HG02852 (cell line): ENCODE measurements around the gene CCDC12.

ENCODE experiments used
- ATAC-seq: cut with Tn5 transposase; IDR thresholded peaks from one replicate; pipeline ENCODE4 v1.9.1; 2021; ENCODE audit warnings: mild to moderate bottlenecking, moderate library complexity; ENCODE audit not compliant: unreplicated experiment

The CCDC12 gene

DNA sequence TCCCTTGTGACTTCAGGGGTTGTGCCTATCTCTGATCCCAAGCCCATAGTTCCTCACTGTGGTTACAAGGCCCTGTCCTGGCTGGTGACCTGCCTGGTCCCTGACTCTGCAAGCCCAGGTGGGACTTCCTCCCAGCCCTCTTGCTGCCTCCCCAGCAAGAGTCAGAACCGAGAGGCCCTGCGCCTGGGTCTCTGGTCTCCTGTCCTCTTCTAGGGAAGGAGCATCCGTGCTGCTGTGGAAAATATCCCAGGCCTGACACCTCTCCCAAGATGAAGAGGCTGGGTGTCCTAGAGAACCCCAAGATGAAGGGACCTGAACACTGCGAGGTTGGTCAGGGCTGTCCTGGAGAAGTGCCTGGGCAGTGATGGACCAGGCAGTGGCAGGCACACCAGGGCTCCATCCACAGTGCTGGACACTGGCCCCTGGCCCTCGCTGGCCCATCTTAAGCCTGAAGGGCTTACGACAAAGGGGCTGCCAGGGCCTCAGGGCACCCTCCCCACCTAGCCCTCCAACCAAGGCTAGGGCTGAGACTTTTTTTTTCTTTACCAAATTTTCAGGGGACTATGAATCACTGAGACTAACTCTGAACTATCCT is 66.3 kb downstream of the CCDC12 start:
- ATAC-seq, result no peak

DNA sequence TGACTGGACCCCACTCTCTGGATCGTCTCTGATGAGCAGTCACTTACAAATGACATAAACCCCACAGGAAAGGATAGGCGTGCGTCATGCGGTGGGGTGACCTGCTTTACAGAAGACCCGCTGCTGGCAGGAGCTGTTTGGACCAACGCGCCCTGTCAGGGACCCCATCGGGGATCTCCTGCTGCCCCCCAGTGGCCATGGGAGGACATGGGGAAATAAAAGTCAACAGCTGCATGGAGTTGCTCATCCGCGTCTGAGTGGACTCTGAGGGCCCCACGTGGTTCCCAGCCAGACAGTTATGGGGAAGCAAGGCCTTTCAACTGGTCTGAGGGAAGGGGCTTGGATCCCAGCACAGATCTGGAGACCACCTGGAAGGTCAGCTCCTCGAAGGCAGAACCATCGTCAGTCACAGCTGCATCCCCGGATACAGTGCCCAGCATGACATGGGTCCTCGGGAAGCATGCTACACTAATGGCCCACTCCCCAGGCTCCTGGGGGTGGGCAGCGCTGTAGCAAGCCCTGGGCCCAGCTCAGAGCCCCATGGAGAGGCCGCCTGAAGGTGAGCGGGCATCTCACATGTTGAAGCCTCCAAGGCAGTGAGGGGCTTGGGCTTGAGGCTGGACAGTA is 66.9 kb downstream of the CCDC12 start:
- ATAC-seq, result no peak

DNA sequence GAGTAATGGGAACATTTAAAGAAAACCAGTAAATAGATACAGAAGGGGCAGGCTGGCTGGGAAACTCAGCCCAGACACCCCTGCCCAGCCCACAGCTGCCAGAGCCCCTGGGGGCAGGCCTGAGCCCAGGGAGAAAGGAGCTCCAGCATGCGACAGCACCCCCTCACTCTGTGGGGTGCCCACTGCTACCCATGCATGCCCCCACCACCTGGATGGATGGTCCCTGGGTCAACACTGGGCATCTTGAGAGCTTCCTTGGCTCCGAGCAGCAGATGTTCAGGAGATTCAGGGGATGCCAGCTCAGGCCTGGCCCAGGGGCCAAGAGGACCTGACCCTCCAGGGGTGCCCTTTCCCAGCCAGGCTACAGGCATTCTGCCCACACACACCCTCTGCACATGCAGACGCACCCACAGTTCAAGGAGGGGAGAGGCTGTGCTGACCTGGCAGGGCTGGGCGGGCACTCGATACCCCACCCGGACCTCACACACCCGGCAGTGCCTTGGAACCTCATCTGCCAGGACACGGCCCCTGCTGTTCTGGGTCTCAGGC is 67.5 kb downstream of the CCDC12 start:
- ATAC-seq, result no peak

DNA sequence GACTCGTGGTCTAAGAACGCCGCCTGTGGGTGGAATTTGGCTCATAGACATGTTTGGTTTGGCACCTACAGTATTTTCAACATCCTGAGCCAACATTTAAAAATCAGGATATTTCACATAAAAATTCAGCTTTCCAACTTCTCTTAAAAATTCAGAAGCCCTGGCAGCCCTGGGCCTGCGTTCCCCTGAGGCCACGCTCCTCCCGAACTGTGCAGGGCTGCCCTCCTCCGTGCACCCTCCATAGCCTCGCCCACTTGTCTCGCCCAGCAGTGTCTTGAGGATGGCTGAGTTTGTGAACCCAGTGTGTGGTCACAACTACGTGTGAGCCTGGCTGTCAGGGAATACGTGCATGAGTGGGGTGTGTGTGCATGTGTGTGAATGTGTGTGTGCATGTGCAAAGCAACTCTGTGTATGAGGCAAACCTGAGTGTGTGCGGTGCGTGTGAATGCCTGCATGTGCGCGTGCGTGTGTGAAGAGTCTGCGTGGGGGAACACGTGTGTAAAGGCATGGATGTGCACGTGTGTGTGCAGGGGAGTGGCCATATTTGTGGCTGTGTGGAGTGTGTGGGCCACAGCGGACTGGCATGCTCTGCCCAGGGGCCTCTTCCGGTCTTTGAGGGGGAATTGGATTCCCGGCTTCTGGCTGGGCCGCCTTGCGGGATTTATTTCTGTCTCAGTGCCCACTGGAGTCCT is 68.1 kb downstream of the CCDC12 start:
- ATAC-seq, result no peak

DNA sequence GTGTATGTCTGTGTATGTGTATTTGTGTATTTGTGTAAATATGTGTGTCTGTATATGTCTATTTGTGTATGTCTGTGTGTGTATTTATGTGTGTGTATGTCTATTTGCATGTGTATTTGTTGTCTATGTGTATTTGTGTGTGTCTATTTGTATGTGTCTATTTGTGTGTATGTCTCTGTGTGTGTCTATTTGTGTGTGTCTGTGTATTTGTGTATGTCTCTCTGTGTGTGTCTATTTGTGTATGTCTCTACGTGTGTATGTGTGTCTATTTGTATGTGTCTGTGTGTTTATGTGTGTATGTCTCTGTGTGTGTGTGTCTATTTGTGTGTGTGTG is 68.6 kb downstream of the CCDC12 start:
- no peak for ATAC-seq

DNA sequence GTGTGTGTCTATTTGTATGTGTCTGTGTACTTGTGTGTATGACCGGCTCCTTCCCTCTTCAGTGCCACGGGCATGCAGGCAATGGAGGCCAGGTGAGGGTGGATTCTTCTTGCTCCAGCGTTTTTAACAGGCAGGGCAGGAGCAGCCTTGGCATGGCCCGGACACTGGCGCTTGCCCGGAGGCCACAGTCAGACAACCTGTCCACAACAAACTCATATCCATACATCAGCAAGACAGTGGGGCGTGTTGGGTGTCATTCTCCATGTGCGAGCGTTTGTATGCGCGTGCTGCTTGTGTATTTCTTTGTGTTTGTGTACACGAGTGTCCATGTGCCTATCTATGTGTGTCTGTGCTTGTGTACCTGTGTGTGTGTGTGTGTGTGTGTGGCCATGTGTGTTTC is 69.3 kb downstream of the CCDC12 start:
- no peak for ATAC-seq

DNA sequence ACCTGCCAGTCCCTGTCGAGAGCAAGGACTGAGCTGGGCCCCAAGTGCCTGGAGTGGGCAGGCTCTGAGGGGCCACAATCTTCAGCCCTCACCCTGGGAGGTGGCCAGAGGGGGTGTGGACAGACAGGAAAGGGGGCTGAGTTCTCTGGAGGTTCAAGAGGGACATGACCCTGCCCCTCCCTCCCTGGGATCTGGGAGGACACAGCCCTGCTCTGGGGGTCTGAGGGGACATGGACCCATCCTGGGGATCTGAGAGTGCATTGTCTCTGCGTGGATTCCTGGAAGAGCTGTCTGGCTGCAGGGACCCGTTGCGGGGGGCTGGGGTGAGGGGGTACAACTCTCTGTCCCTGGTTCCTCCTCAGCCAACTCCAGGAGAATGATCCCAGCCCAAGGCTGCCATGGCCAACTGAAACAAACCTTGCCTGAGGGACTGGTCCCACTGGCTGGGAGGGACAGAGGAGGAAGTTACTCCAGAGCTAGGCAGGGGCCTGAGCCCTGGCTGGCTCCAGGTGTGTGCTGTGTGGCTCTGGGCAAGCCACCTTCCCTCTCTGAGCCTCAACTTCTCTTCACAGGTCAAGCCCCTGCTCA is 70.0 kb downstream of the CCDC12 start:
- no peak for ATAC-seq

DNA sequence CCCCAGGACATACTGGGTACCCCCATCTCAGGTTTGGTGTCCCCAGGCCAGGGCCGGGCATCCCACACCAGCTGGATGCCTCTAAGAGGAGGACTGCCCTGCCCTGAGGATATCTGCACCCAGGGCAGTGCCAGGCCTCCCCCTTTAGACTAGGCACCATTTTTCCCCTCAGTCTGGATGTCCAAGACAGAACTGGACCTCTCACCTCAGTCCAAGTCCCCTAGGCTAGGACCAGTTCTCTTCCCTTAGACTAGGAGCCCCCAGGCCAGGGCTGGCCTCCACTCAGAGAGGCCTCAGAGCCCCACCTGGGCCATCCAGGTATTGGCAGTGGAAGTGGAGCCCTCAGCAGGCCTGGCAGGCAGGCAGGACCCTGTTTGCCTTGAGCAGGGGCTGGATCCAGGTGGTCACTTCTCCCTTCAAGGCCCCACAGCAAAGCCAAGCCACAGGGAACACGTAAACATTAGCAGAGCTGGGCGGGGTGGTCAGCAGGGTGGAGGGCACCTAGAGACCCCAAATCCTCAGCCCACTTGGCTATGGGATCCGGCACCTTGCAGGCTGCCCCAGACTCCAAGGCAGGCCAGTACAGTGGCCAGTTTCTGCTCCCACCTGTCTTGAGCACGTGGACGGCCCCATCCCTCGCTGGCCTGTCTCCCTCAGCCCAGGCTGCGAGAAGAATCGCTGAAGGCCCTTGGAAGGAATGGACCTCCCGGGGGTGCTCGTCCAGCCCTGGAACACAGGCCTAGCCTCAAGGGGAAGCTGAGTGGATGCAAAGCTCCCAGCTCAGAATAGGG is 70.7 kb downstream of the CCDC12 start:
- no peak for ATAC-seq

DNA sequence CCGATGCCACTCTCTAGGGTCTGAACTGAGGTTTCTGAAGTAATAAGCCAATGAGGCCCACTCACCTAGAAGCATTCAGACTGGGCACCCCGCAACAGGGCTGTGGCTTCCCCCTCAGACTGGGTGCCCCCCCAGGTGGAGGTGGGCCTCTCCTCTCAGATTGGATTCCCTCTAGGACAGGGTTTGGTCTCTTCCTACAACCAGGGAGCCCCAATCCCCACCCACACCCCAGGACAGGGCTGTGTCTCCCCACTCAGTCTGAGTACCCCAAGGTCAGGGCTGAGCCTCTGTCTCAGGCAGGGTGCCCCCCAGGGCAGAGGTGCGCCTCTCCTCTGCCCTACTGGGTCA is 71.4 kb downstream of the CCDC12 start:
- no peak for ATAC-seq

DNA sequence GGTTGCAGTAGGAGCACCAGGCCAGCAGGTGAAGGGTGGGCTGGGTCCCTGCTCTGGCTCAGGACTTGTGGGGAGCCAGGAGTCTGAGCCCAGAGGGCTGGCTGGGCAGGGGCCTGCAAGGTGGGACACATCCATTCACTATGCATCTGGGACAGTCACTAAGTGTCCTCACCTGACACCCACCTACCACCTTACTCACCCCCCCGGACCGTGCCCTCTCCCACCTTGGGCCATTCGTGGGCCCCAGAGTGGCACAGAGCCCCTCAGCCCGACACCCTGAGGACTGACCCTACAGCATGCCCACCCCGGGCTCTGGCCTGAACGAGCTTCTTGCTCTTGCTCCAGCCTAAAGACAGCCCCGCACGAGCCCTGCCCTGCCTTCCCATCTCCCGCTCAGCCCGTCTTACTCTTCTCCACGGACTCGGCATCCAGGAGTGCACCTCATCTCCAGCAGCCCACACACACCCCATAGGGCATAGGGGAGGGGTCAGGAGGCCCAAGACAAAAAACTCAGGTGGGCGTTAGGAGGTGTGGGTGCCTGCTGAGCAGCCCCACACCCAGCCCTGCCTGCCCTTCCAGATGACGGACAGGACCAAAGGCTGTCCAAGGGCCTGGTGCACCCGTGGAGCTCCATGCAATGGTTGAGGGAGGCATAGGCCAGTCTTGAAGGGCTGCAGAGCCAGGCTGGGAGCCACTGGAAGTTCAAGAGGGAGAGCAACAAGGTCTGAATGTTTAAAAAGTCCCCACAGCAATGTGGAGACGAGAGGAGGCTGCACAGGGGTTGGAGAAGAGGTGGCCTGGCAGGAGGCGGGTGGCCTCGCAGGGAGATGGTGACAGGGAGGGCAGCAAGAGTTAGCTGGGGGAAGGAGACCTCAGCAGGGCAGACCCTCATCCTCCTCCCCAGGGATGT is 72.0 kb downstream of the CCDC12 start:
- no peak for ATAC-seq

DNA sequence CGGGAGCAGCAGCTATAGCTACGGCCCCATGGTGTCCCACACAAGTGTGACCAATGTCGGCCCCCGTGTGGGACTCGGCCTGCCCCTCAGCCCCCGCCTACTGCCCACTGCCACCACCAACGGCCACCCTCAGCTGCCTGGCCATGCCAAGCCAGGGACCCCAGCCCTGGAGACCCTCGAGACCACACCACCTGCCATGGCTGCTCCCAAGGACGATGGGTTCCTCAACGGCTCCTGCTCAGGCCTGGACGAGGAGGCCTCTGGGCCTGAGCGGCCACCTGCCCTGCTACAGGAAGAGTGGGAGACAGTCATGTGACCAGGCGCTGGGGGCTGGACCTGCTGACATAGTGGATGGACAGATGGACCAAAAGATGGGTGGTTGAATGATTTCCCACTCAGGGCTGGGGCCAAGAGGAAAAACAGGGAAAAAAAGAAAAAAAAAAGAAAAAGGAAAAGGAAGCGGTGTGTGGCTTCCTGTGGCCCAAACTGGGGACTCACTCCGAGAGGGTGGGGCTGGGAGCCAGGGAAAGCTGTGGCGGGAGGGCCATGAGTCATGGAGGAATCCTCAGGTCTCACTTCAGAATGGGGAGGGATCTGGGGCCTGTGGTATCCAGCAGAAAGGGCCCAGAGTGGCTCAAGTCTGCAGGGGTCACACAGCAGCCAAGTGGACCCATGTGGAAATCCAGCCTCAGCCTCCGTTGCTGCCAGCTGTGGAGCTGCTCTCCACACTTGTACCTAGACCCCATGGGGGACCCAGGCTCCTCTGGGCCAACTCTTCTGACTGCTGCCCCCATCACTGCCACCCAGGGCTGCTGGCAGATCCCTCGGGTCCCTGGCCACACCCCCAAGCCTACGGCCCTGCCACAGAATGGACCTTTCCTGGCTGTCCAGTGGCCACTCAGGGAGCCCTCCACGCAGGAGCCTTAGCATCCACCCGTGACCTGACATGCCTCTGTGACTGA is 72.9 kb downstream of the CCDC12 start:
- ATAC-seq, result no peak

DNA sequence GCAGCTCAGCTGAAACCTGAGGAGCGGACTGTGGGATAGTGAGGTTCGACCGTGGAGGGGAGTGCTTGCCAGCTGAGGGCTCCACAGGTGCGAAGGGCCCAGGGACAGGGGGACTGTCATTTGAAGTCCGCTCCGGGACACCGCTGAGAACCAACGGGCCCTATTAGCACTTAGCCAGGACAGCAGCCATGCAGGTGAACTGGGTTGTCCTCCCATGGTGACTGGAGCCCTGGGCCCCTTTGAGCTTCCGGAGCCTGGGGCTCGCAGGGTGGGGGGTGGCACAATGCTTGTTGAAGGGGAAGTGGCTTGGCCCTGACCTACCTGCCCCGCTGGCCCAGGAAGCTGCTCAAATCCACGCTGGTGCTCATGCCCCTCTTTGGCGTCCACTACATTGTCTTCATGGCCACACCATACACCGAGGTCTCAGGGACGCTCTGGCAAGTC is 74.3 kb downstream of the CCDC12 start:
- ATAC-seq, result no peak

DNA sequence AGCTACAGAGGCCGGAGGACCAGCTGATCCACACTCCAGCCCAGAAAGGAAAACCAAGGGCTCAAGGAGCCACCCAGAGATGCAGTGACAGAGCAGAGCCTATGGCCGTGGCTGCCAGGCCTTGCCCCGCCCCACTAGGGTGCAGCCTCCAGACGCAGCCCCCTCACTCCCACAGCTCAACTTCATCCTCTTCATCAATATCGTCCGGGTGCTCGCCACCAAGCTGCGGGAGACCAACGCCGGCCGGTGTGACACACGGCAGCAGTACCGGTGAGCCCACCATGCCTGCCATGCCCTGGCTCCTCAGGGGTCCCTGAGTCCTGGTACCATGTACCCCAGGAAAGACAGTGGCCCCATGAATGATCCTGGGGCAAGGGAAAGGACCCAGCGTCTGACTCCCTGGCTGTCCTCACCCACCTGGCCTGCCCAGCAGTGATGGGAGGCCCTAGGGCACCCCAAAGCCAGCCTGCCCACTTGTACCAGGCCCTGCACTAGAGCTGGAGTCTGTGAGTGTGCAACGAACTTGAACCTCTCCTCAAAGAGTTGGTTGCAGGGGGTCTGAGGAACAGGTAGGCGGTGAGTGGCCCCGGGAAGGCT is 74.9 kb downstream of the CCDC12 start:
- ATAC-seq, result no peak

DNA sequence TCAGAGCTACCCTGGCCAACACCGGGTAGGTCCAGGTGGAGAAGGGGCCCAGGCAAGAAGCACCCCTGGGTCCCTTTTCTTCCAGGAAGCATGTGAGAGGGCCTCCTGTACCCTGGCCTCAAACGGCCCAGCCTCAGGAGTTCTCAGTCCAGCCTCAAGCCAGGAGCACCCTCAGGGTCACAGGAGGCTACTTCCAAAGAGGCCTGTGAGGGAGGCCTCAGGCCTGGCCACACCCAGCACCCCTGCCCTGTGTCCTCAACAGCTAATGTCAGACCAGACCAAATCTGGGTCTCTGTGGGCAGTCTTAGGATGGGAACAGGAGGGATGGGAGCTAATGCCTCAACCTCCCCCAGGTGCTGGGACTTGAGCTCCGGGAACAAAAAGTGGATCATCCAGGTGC is 75.5 kb downstream of the CCDC12 start:
- ATAC-seq, result no peak

DNA sequence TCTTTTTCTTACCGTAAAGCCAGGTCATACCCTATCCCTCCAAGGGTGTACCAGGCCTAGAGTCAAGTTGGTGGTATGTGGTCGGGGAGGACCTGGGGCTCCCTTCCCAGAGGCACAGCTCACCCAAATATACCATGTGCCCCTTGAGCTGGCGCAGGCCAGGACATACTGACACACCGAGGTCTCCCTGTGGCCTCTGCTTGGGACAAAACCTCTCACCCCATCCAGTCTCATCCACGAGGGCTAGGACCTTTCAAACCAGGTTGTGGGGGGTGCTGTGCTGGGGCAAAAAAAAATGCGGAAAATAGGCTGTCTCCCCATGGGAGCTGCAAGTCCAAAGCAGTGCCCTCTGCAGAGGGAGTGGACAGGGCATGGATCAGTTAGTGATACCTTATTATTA is 76.2 kb downstream of the CCDC12 start:
- ATAC-seq, result no peak

DNA sequence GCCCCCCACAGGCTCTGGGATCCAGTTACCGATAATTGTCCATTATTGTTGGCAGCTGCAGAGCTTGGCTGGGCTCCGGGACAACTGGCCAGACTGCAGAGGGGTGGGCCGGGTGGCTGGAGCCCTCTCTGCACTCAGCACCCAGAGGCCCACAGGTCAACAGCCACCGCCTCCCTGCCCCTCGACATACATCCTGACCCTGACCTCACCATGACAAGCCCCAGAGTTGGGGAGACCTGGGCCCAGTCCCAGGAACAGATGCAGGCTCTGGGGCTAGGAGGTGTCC is 76.6 kb downstream of the CCDC12 start:
- ATAC-seq, result no peak

DNA sequence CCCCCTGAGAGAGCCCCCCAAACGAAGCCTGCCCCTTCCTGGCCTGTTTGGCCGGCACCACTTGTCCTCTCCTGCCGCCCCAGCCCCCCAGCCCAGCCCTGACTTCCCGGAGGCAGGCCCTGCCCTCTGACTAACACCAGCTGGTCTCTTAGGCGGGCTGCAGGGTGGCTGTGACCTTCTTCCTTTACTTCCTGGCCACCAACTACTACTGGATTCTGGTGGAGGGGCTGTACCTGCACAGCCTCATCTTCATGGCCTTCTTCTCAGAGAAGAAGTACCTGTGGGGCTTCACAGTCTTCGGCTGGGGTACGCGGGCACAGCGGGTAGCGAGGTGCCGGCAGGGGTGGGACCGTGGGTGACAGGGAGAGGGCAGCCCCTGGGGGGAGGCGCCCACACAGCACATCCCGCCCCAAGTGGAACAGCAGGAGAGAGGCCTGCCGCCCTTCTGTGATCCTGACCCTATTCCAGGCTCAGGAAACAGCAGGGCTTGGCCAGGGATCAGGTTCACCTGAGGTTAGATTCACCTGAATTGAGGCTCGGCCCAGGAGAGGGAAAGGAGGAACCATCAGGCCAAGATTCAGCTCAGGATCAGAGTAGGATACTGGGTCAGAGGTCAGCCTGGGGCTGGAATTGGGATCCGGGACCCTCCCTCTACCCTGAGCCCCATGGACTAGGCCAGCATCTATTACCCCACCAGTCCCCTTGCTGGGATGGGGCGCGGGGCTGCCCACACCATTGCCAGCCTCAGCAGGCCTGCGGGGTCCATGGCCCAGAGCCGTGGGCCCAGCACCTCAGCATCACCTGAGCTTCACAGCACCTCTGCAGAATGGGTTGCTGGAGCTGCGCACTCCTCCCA is 77.2 kb downstream of the CCDC12 start:
- ATAC-seq, result no peak
